ENCODE data around the gene EXOC4.

EXOC4 gene

GRCh38 chr7:134098072-134098471 lies 845.2 kb downstream of the EXOC4 start:
- H2AFZ ChIP-seq (ENCODE audit: low read depth, low read length), result no peak overlapping the region
- no peak overlapping the region for H3K4me3 ChIP-seq (ENCODE audit: low read length)
- H3K4me1 ChIP-seq (ENCODE audit: insufficient read depth, low read length), result no peaks in the 10 kb centered on the region
- H3K9me3 ChIP-seq (ENCODE audit: low read length), result peaks cover 3% of the 10 kb centered on the region
- H3K36me3 ChIP-seq (ENCODE audit: insufficient read depth, low read length), result no peaks in the 10 kb centered on the region
- H3K27me3 ChIP-seq (ENCODE audit: insufficient read depth, low read length), result no peaks in the 10 kb centered on the region

- Histone ChIP-seq H3K4me1 (ENCODE audit: insufficient read depth, low read length) (no peaks in the 10 kb centered on the region), H2AFZ (ENCODE audit: low read depth, low read length) (no peak overlapping the region), H3K27me3 (ENCODE audit: insufficient read depth, low read length) (no peaks in the 10 kb centered on the region)
Observed at GRCh38 chr7:134101716-134102115, 848.8 kb downstream of the EXOC4 start.

GRCh38 chr7:134104166-134104565 lies 851.3 kb downstream of the EXOC4 start:
- H3K27me3 ChIP-seq (ENCODE audit: insufficient read depth, low read length), result no peaks in the 10 kb centered on the region
- no peaks in the 10 kb centered on the region for H3K9me3 ChIP-seq (ENCODE audit: low read length)
- H2AFZ ChIP-seq (ENCODE audit: low read depth, low read length), result no peak overlapping the region

More at GRCh38 chr7:134101716-134102115, 848.8 kb downstream of the EXOC4 start:
- Histone ChIP-seq H3K4me3 (ENCODE audit: low read length) (no peak overlapping the region), H3K9me3 (ENCODE audit: low read length) (peaks cover 3% of the 10 kb centered on the region), H3K36me3 (ENCODE audit: insufficient read depth, low read length) (no peaks in the 10 kb centered on the region)

GRCh38 chr7:134105841-134106240 lies 853.0 kb downstream of the EXOC4 start:
- no peaks in the 10 kb centered on the region for H3K4me1 ChIP-seq (ENCODE audit: insufficient read depth, low read length)
- no peaks in the 10 kb centered on the region for H3K36me3 ChIP-seq (ENCODE audit: insufficient read depth, low read length)
- H2AFZ ChIP-seq (ENCODE audit: low read depth, low read length), result no peak overlapping the region
- H3K4me3 ChIP-seq (ENCODE audit: low read length), result no peak overlapping the region
- no peaks in the 10 kb centered on the region for H3K9me3 ChIP-seq (ENCODE audit: low read length)
- H3K27me3 ChIP-seq (ENCODE audit: insufficient read depth, low read length), result no peaks in the 10 kb centered on the region

More at GRCh38 chr7:134104166-134104565, 851.3 kb downstream of the EXOC4 start:
- H3K4me1 ChIP-seq (ENCODE audit: insufficient read depth, low read length), result no peaks in the 10 kb centered on the region
- H3K4me3 ChIP-seq (ENCODE audit: low read length), result no peak overlapping the region
- no peaks in the 10 kb centered on the region for H3K36me3 ChIP-seq (ENCODE audit: insufficient read depth, low read length)

GRCh38 chr7:134108802-134109201 lies 855.9 kb downstream of the EXOC4 start:
- Histone ChIP-seq H3K27me3 (ENCODE audit: insufficient read depth, low read length) (no peaks in the 10 kb centered on the region), H3K4me1 (ENCODE audit: insufficient read depth, low read length) (peaks cover 3% of the 10 kb centered on the region), H3K9me3 (ENCODE audit: low read length) (no peaks in the 10 kb centered on the region), H3K4me3 (ENCODE audit: low read length) (no peak overlapping the region), H3K36me3 (ENCODE audit: insufficient read depth, low read length) (no peaks in the 10 kb centered on the region), H2AFZ (ENCODE audit: low read depth, low read length) (no peak overlapping the region)

- Histone ChIP-seq H3K4me1 (ENCODE audit: insufficient read depth, low read length) (peaks cover 3% of the 10 kb centered on the region), H3K9me3 (ENCODE audit: low read length) (no peaks in the 10 kb centered on the region), H3K4me3 (ENCODE audit: low read length) (no peak overlapping the region), H3K27me3 (ENCODE audit: insufficient read depth, low read length) (no peaks in the 10 kb centered on the region), H3K36me3 (ENCODE audit: insufficient read depth, low read length) (no peaks in the 10 kb centered on the region), H2AFZ (ENCODE audit: low read depth, low read length) (no peak overlapping the region)
Observed at GRCh38 chr7:134113655-134114054, 860.8 kb downstream of the EXOC4 start.

GRCh38 chr7:134114992-134115391 lies 862.1 kb downstream of the EXOC4 start:
- no peaks in the 10 kb centered on the region for H3K27me3 ChIP-seq (ENCODE audit: insufficient read depth, low read length)
- no peaks in the 10 kb centered on the region for H3K36me3 ChIP-seq (ENCODE audit: insufficient read depth, low read length)
- peaks cover 3% of the 10 kb centered on the region for H3K4me1 ChIP-seq (ENCODE audit: insufficient read depth, low read length)
- no peaks in the 10 kb centered on the region for H3K9me3 ChIP-seq (ENCODE audit: low read length)
- H2AFZ ChIP-seq (ENCODE audit: low read depth, low read length), result no peak overlapping the region
- H3K4me3 ChIP-seq (ENCODE audit: low read length), result no peak overlapping the region
